ENCODE data around the gene DSCAML1. TPM values are rescaled to one million over a fixed set of nuclear protein-coding genes. Genes with fewer than 3 reads are reported as not detected.

Gene DSCAML1
- total RNA-seq, 1 experiment from 2014 or later: not detected

DNA sequence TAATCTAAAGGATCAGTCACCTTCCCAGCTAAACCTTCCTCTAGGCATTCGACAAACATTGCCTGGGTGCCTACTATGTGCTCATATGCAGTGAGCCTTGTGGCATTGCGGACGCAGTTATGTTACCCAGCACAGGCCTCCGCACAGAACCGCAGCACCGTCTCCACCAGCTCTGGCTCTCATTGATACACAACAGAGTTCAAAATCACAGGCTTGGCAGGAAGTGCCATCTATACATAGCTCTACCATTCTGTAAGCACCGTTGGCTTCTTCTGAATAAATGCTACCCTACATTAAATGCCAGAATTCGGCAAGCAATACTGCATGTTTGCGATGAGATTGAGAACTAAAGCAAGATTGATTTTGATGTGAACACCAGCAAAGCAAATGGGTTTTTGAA, 31.0 kb downstream of the DSCAML1 start (continued):
- TF ChIP-seq, protein P1, sequence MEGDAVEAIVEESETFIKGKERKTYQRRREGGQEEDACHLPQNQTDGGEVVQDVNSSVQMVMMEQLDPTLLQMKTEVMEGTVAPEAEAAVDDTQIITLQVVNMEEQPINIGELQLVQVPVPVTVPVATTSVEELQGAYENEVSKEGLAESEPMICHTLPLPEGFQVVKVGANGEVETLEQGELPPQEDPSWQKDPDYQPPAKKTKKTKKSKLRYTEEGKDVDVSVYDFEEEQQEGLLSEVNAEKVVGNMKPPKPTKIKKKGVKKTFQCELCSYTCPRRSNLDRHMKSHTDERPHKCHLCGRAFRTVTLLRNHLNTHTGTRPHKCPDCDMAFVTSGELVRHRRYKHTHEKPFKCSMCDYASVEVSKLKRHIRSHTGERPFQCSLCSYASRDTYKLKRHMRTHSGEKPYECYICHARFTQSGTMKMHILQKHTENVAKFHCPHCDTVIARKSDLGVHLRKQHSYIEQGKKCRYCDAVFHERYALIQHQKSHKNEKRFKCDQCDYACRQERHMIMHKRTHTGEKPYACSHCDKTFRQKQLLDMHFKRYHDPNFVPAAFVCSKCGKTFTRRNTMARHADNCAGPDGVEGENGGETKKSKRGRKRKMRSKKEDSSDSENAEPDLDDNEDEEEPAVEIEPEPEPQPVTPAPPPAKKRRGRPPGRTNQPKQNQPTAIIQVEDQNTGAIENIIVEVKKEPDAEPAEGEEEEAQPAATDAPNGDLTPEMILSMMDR (IDR thresholded peaks at IDR 0.05 in 2 of 3, conservative IDR thresholded peaks at IDR 0.05 in 1 of 3; ENCODE audit: borderline replicate concordance in 1 of 3, insufficient read depth in 1 of 3, low read depth in 2 of 3, low read length in 2 of 3): no peak
- TF ChIP-seq RAD21 (IDR thresholded peaks at IDR 0.05; ENCODE audit: low read depth) (no peak), SIN3A (IDR thresholded peaks at IDR 0.05; ENCODE audit: low read depth) (no peak), CEBPB (IDR thresholded peaks at IDR 0.05; ENCODE audit: low read depth) (no peak), CBX3 (IDR thresholded peaks at IDR 0.05; ENCODE audit: low read depth) (no peak)
- TF ChIP-seq, protein P2, sequence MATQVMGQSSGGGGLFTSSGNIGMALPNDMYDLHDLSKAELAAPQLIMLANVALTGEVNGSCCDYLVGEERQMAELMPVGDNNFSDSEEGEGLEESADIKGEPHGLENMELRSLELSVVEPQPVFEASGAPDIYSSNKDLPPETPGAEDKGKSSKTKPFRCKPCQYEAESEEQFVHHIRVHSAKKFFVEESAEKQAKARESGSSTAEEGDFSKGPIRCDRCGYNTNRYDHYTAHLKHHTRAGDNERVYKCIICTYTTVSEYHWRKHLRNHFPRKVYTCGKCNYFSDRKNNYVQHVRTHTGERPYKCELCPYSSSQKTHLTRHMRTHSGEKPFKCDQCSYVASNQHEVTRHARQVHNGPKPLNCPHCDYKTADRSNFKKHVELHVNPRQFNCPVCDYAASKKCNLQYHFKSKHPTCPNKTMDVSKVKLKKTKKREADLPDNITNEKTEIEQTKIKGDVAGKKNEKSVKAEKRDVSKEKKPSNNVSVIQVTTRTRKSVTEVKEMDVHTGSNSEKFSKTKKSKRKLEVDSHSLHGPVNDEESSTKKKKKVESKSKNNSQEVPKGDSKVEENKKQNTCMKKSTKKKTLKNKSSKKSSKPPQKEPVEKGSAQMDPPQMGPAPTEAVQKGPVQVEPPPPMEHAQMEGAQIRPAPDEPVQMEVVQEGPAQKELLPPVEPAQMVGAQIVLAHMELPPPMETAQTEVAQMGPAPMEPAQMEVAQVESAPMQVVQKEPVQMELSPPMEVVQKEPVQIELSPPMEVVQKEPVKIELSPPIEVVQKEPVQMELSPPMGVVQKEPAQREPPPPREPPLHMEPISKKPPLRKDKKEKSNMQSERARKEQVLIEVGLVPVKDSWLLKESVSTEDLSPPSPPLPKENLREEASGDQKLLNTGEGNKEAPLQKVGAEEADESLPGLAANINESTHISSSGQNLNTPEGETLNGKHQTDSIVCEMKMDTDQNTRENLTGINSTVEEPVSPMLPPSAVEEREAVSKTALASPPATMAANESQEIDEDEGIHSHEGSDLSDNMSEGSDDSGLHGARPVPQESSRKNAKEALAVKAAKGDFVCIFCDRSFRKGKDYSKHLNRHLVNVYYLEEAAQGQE (IDR thresholded peaks at IDR 0.05; ENCODE audit: low read depth): no peak
- TF ChIP-seq, protein P3, sequence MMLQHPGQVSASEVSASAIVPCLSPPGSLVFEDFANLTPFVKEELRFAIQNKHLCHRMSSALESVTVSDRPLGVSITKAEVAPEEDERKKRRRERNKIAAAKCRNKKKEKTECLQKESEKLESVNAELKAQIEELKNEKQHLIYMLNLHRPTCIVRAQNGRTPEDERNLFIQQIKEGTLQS (IDR thresholded peaks at IDR 0.05): no peak

DNA sequence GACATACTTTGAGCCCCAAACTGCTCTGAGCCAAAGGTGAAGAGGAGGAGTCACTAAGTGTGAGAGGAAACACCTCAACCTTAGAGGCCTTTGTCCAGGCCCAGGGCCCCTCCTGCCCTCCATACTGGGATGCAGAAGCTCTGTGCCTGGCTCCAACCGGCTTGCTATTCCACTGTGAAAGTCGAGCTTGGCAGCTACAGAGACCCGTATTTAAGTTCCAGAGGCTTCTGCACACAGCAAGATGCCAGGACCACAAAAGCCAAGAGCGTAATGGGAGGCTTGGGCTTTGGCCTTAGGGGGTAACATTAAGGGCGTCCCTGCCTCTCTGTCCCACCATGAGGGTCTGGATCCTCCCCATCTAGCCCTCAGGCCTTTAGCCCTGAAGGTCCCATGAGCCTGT, 31.9 kb downstream of the DSCAML1 start:
- H4K20me1 ChIP-seq (ENCODE audit: insufficient read depth): no peaks in the 10 kb centered on the region
- no peaks in the 10 kb centered on the region for H3K36me3 ChIP-seq (ENCODE audit: control insufficient read depth in 1 of 2, insufficient read depth in 2 of 2, low read length in 2 of 2)
- no peak overlapping the region for H3K4me2 ChIP-seq (ENCODE audit: low read length)
- DNase-seq (ENCODE audit: low read depth, low spot score) (no peak), ATAC-seq (no peak)
- no peak overlapping the region for H3K27ac ChIP-seq (ENCODE audit: low read depth, low read length)
- intact Hi-C loops (cut with micrococcal nuclease): no loop called here
- ChIA-PET RAD21 (ENCODE audit: low non-redundant PET in 1 of 2, low total read pairs in 2 of 2, uncharacterized antibody in 2 of 2, unreplicated experiment in 2 of 2) (no interaction called here), POLR2A (no interaction called here), CTCF (no interaction called here)
- H3K27me3 ChIP-seq (ENCODE audit: insufficient read depth, low read length): peaks cover 9% of the 10 kb centered on the region; the same call in 1 of the 2 replicates
- no peak overlapping the region for H3K4me3 ChIP-seq (replicated peaks in 1 of 2; ENCODE audit: low read depth in 1 of 2, low read length in 2 of 2)
- no peaks in the 10 kb centered on the region for H3K4me1 ChIP-seq (ENCODE audit: control insufficient read depth in 1 of 2, insufficient read depth in 2 of 2, low read length in 2 of 2)
- no peaks in the 10 kb centered on the region for H3K9me2 ChIP-seq (ENCODE audit: insufficient read depth)
- H3K9me3 ChIP-seq (ENCODE audit: control insufficient read depth in 1 of 2, insufficient read depth in 1 of 2, low read depth in 1 of 2, low read length in 2 of 2): no peaks in the 10 kb centered on the region
- no peak overlapping the region for H3K9ac ChIP-seq (ENCODE audit: low read length)
- H3K79me2 ChIP-seq (ENCODE audit: insufficient read depth, low read length): no peaks in the 10 kb centered on the region
- no peak overlapping the region for H2AFZ ChIP-seq (ENCODE audit: low read depth, low read length, poor library complexity, severe bottlenecking)
- no TSS peak for BruUV-seq (replicated peaks)
- no peak for TF ChIP-seq EZH2 (IDR thresholded peaks at IDR 0.05)
- no peak for TF ChIP-seq SP1 (IDR thresholded peaks at IDR 0.05; ENCODE audit: low read depth)
- TF ChIP-seq EGR1 (IDR thresholded peaks at IDR 0.05; ENCODE audit: low read depth): no peak
- TF ChIP-seq FOSL1 (IDR thresholded peaks at IDR 0.05; ENCODE audit: low read depth): no peak
- TF ChIP-seq SIN3A (IDR thresholded peaks at IDR 0.05; ENCODE audit: low read depth): no peak
- TF ChIP-seq RAD21 (IDR thresholded peaks at IDR 0.05; ENCODE audit: low read depth): no peak
- TF ChIP-seq CBX3 (IDR thresholded peaks at IDR 0.05; ENCODE audit: low read depth): no peak
- no peak for TF ChIP-seq ZNF274 (IDR thresholded peaks at IDR 0.05; ENCODE audit: low read depth, low read length)
- no peak for TF ChIP-seq ZFX (IDR thresholded peaks at IDR 0.05)
- no peak for TF ChIP-seq CEBPB (IDR thresholded peaks at IDR 0.05; ENCODE audit: low read depth)
- no peak for TF ChIP-seq ELF1 (IDR thresholded peaks at IDR 0.05; ENCODE audit: borderline replicate concordance, low read depth)
- TF ChIP-seq TCF7L2 (IDR thresholded peaks at IDR 0.05; ENCODE audit: borderline replicate concordance, extremely low read depth, insufficient read depth, insufficient read length): no peak
- TF ChIP-seq EZH2phosphoT487 (IDR thresholded peaks at IDR 0.05; ENCODE audit: borderline replicate concordance): no peak
- TF ChIP-seq, protein P1 (IDR thresholded peaks at IDR 0.05 in 2 of 3, conservative IDR thresholded peaks at IDR 0.05 in 1 of 3; ENCODE audit: borderline replicate concordance in 1 of 3, insufficient read depth in 1 of 3, low read depth in 2 of 3, low read length in 2 of 3): no peak
- TF ChIP-seq, protein P4, sequence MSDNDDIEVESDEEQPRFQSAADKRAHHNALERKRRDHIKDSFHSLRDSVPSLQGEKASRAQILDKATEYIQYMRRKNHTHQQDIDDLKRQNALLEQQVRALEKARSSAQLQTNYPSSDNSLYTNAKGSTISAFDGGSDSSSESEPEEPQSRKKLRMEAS (IDR thresholded peaks at IDR 0.05): no peak
- TF ChIP-seq, protein P3 (IDR thresholded peaks at IDR 0.05): no peak

Data from HCT116 (cell line).